Activated CD4-positive, alpha-beta T cell treated with anti-CD3 and anti-CD28 coated beads, Interleukin-2, amount 50 U/mL, for 48 hours (primary cell): ENCODE data around the gene TMEFF2.

Experiments used
- DNase-seq, 2 experiments: peaks; one replicate each; pipeline ENCODE4 v3.0.0-alpha.2; 2020

The TMEFF2 gene

DNA sequence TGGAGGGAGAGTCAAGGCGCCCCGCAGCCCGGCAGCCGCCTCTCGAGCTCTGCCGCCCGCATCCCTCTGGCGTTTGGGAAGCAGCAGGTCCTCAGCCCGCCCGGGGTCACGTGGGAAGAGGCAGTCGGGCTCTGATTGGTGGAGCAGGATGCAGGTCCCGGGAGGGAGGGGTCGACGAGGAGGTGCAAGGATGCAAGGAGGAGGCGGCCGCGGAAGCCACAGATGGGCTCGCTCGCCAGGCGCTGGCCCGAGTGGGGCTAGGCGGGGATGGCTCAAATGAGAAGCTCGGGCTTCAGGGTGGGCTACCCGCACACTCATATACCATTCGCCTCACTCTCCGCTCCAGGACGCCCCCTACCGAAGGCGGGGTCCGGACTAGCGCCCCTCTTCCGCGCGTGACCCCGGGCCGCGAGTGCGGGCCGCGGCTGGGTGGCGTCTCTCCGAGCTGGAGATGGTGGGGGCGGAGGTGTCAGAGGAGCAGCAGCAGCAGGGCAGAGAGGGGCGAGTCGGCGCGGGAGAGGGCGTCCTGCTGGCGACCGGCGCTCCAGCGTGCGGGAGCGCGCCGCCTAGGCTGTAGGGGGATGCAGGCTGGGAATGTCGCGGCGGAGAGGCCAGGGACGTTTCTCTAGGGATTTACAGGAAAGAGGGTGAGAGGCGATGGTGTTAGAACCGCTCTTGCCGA, at the start of gene TMEFF2:
TMEFF2 (minus strand) TSS at position 68 of the 682 bp plus-strand sequence. CDS start 409 bp downstream, outside the sequence.
- DNase-seq, result peak; percentile 76 to 83

DNA sequence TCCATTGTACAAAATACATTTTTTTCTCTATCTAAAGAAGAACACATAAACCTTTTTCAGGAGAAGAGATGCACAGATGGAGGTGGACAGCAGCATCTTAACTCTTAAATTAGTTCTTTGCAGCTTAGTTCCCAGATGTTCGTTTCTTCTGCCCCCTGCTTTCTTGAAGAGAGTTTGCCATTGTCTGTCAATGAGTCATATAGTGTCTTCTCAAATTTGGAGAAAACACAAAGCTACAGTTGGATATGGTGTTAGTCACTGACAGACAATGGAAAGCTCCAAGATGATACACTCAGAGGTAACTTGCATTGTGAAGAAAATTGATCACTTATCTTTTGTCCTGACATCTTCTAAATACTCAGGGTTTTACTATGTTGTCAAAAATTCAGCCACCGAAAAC, 48.8 kb upstream of the TMEFF2 start:
- no peak for DNase-seq

- DNase-seq, result no peak
Measured at GRCh38 chr2:192236136-192236535, 41.4 kb upstream of the TMEFF2 start.

DNA sequence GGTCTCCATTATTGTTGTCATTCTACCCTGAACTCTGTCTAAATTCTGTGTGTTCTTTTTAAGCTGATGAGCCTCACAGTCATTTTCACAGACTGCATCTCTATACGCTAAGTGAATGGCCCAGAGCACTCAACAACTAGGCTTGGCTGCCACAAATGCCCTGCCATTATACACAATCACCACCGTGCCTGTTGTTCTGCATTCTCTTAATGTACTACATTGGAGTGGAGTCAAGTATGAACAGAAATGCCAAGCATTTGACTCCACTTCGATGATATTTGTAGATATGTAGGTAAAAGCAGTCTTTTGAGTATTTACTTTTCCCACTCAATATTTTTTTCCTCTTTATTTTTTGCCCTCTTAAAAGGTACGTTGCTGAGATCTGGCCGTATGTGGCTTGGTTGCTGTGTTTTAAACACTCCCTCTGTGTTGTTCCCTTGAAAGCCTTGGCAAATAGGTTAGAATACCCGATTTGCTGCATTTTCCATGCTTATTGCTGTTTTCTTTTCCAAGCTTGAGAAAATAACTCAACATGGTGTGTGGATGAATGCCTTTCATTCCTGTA, 36.2 kb upstream of the TMEFF2 start:
- no peak for DNase-seq

GRCh38 chr2:192228685-192229084, 34.0 kb upstream of the TMEFF2 start:
- DNase-seq, result no peak

DNA sequence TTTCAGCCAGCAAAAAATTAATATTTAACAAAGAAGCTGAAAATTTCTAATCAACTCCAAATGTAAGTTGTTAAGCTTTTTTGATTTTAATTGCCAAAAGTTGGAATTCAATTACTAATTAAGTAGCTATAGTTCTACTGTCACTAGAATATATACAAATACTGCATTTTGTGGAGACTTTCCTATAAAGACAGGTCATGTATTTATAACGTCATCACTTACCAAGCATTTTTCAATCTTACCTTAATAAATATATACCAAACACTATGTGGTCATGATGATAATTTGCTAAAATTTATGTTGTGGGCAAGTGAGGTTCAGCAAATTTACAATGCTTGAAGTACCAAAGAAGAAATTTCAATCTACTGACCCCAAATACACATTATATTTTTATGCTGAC, 24.2 kb upstream of the TMEFF2 start:
- DNase-seq, result no peak

GRCh38 chr2:192218377-192218776, 23.6 kb upstream of the TMEFF2 start:
- DNase-seq, result no peak

DNA sequence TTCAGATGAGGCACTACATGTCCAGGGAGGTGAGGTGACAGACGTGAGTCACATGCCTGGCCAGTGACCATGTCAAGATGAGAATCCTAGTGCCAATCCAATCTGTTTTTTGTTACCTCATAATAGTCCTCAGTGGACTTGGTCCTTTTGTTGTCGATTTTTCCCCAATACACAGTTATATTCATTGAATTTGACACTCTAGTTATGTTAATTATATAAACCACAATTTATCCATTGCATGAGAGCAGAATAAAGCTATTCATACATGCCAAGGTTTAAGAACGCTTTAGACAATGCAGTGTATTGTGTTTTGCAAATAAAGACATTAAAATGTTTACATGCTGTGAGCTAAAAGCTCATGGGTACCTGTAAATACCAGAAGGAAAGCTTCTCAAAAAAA, 21.6 kb upstream of the TMEFF2 start:
- no peak for DNase-seq

- no peak for DNase-seq
Measured at GRCh38 chr2:192215096-192215877, 20.6 kb upstream of the TMEFF2 start.

GRCh38 chr2:192208848-192209247, 14.1 kb upstream of the TMEFF2 start:
- DNase-seq, result no peak

DNA sequence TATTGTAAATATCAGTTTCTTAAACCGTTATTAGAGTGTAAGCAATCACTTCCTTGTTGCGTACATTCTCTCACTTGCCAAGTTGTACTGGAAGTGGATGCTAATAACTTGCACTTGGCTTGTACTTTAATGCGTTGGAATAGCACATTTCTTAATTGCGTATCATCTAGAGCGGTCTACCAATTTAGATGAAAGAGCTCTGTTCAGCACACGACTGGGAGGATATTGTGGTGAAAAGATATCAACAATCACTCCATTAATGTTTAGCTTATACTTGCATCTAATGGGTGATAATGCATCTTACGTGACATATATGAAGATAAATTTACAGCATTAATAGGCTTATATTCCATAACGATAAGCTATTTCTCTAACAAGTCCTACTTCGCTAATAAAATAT, 11.7 kb upstream of the TMEFF2 start:
- no peak for DNase-seq

DNA sequence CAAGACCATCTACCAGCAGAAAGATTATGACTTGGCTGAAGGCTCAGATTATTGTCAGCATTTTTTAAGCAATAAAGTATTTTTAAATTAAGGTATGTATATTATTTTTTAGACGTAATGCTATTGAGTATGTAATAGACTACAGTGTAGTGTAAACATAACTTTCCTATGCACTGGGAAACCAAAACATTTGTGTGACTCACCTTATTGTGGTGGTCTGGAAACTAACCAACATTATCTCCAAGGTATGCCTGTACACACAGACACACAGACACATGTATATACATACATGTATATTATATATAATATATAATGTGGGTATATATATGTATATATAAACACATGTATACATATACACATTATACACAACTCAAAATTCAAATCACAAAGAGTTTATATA, 9.1 kb upstream of the TMEFF2 start:
- no peak for DNase-seq

- DNase-seq, result no peak
Measured at GRCh38 chr2:192202373-192202772, 7.6 kb upstream of the TMEFF2 start.

- no peak for DNase-seq
Measured at GRCh38 chr2:192201116-192201515, 6.4 kb upstream of the TMEFF2 start.

DNA sequence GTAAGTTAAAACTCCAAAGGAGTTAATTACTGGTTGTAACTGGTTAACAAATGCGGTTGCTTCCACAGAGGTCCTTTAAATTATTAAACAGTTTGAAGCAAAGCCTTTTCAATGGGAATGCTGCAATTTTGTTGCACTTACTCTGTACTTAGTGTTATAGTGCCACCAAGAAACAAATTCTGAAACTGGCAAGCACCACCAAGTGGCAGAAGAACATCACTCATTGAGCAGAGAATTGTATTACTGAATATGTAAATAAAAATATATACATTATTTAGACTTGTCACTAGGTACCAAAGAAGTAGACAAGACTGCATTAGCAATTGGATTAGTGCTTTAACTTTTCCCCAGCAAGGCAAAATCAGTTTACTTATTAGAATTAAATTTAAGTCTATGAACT, 2.6 kb upstream of the TMEFF2 start:
- DNase-seq, result no peak

- DNase-seq, result no peak
Measured at GRCh38 chr2:192196421-192197194, 1.9 kb upstream of the TMEFF2 start.

GRCh38 chr2:192195548-192196418, 1.1 kb upstream of the TMEFF2 start:
- DNase-seq, result peak; percentile 5 to 13

GRCh38 chr2:192194265-192194865, 368 bp downstream of the TMEFF2 start:
- DNase-seq, result peak; percentile 27 to 29

DNA sequence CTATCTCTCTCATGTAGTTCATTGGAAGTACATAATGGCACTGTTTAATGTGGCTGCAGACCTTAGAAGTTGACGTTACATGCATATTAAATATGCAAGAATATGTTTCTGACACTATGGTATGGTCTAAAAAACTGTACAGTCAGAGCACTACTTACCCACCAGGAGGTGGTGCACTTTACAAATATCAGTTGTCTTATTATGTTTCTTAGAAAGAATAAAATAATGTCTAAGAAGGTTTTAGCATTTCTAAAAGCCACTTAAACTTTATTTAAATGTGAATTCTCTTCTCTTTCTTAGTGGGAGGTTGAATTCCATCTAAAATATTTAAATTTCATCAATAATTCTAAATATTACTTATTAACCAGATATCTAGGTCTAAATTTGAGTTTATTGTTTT, 4.3 kb downstream of the TMEFF2 start:
- DNase-seq, result no peak

GRCh38 chr2:192186806-192187205, 7.9 kb downstream of the TMEFF2 start:
- no peak for DNase-seq

GRCh38 chr2:192184349-192184748, 10.4 kb downstream of the TMEFF2 start:
- DNase-seq, result no peak

DNA sequence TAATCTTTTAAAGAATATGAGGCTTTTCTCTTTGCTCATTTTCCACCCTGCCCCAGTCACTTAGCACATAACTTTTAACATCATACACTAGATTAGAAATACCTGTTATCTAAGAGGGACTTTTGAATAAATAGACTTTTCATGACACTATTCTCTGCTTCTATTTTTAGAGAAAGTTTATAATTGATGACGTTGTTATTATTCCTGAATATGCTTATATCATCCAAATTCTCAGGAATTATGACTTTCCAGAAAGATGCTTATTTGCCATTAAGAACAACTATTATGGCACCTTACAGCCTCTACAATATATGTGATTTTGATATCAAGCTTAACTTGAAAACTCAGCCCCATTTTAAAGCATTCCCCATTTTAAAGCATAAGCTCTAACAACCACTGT, 11.4 kb downstream of the TMEFF2 start:
- no peak for DNase-seq
